HCT116 (cell line): ENCODE data around the gene SECISBP2. TPM values are rescaled to one million over a fixed set of nuclear protein-coding genes. Genes with fewer than 3 reads are reported as not detected.

ENCODE experiments used
- ATAC-seq: fragments of 200-7000 bp; cut with Tn5 transposase; 2 replicates; pipeline ENCODE4 v1.9.1; 2020; ENCODE audit warnings: mild to moderate bottlenecking, moderate library complexity
- BruUV-seq: library from RNA; stranded (reverse); fragments of 400-500 nt; replicated peaks from 2 replicates; lab custom pipeline; 2021; lab: Mats Ljungman, UMichigan
- CTCF ChIA-PET: fragments of 300-600 bp; sonication (Branson Sonifier 250); formaldehyde crosslinking; loops from one replicate; lab custom pipeline; 2021; ENCODE audit warnings: antibody characterized with exemption; lab: Charles Lee
- POLR2A ChIA-PET: fragments of 300-600, 350-600 bp; sonication (Branson Sonifier 250); formaldehyde crosslinking; loops from one replicate; lab custom pipeline; 2021; ENCODE audit warnings: antibody characterized with exemption; lab: Charles Lee
- RAD21 ChIA-PET, 2 experiments: fragments of 300-600 bp; sonication (Branson Sonifier 250); formaldehyde crosslinking; loops; one replicate each; lab custom pipeline; 2023; ENCODE audit warnings: low total read pairs in 2 of 2; ENCODE audit not compliant: uncharacterized antibody in 2 of 2, unreplicated experiment in 2 of 2, low non-redundant PET in 1 of 2; lab: Charles Lee
- DNase-seq: peaks from one replicate; pipeline ENCODE4 v3.0.0-alpha.2; 2010; ENCODE audit warnings: low read depth, low spot score
- H2AFZ ChIP-seq: fragments of 200-600 bp; shearing (Covaris generic), sonication (generic); 2 replicates; pipeline ENCODE4 v1.6.1; 2017; ENCODE audit warnings: low read depth, mixed run types, mixed read lengths, antibody characterized with exemption, low read length; ENCODE audit not compliant: poor library complexity, severe bottlenecking
- H3K27ac ChIP-seq: 2 replicates; pipeline ENCODE4 v1.5.1; 2012; ENCODE audit warnings: low read depth, low read length
- H3K27me3 ChIP-seq: fragments of 200-600 bp; sonication (generic); 2 replicates; pipeline ENCODE4 v1.6.1; 2016; ENCODE audit warnings: mixed run types, low read length, mixed read lengths; ENCODE audit not compliant: insufficient read depth
- H3K36me3 ChIP-seq, 2 experiments: fragments of 200-500 bp in 1 of 2; fragments of 200-600 bp in 1 of 2; sonication (Bioruptor generic) in 1 of 2; sonication (generic) in 1 of 2; 2 replicates each; pipeline versions ENCODE4 v1.5.1 to v1.6.1; 2014 to 2016; ENCODE audit warnings: low read length in 2 of 2, inconsistent platforms in 1 of 2, mixed read lengths in 1 of 2, mixed run types in 1 of 2; ENCODE audit not compliant: insufficient read depth in 2 of 2, control insufficient read depth in 1 of 2
- H3K4me1 ChIP-seq, 2 experiments: fragments of 200-600 bp in 1 of 2; sonication (generic) in 1 of 2; 2 replicates each; pipeline versions ENCODE4 v1.5.1 to v1.6.1; 2012 to 2017; ENCODE audit warnings: low read length in 2 of 2, inconsistent platforms in 1 of 2, mild to moderate bottlenecking in 1 of 2, mixed read lengths in 1 of 2, mixed run types in 1 of 2, moderate library complexity in 1 of 2; ENCODE audit not compliant: insufficient read depth in 2 of 2, control insufficient read depth in 1 of 2
- H3K4me2 ChIP-seq: fragments of 200-600 bp; sonication (generic); 2 replicates; pipeline ENCODE4 v1.6.1; 2017; ENCODE audit warnings: mixed run types, low read length, mixed read lengths
- H3K4me3 ChIP-seq, 2 experiments: fragments of 200-600 bp in 1 of 2; sonication (generic) in 1 of 2; replicated peaks in 1 of 2; 2 replicates each; pipeline ENCODE4 v1.5.1; 2011 to 2016; ENCODE audit warnings: low read length in 2 of 2, control low read depth in 1 of 2, low read depth in 1 of 2, mild to moderate bottlenecking in 1 of 2, mixed read lengths in 1 of 2, mixed run types in 1 of 2
- H3K79me2 ChIP-seq: fragments of 200-600 bp; sonication (generic); 2 replicates; pipeline ENCODE4 v1.6.1; 2017; ENCODE audit warnings: mild to moderate bottlenecking, mixed run types, low read length, moderate library complexity, mixed read lengths; ENCODE audit not compliant: insufficient read depth
- H3K9ac ChIP-seq: fragments of 200-600 bp; sonication (generic); 2 replicates; pipeline ENCODE4 v1.6.1; 2016; ENCODE audit warnings: low read length, mixed read lengths
- H3K9me2 ChIP-seq: fragments of 200-600 bp; sonication (generic), shearing (Covaris generic); 2 replicates; pipeline ENCODE4 v1.6.1; 2017; ENCODE audit warnings: mixed run types, mild to moderate bottlenecking, moderate library complexity; ENCODE audit not compliant: insufficient read depth
- H3K9me3 ChIP-seq, 2 experiments: fragments of 200-500 bp in 1 of 2; fragments of 200-600 bp in 1 of 2; sonication (Bioruptor generic) in 1 of 2; sonication (generic) in 1 of 2; 2 replicates each; pipeline ENCODE4 v1.6.1; 2014 to 2017; ENCODE audit warnings: low read length in 2 of 2, mixed read lengths in 2 of 2, inconsistent platforms in 1 of 2, low read depth in 1 of 2, mild to moderate bottlenecking in 1 of 2, mixed run types in 1 of 2, moderate library complexity in 1 of 2; ENCODE audit not compliant: control insufficient read depth in 1 of 2, insufficient read depth in 1 of 2
- H4K20me1 ChIP-seq: fragments of 200-600 bp; sonication (generic), shearing (Covaris generic); 2 replicates; pipeline ENCODE4 v1.6.1; 2017; ENCODE audit warnings: mixed run types, mild to moderate bottlenecking, moderate library complexity; ENCODE audit not compliant: insufficient read depth
- CBX3 ChIP-seq: IDR thresholded peaks from 2 replicates; pipeline ENCODE4 v1.6.1; 2012; ENCODE audit warnings: low read depth
- CEBPB ChIP-seq: IDR thresholded peaks from 2 replicates; pipeline ENCODE4 v1.6.1; 2012; ENCODE audit warnings: low read depth
- EZH2 ChIP-seq: fragments of 200-600 bp; sonication (generic); IDR thresholded peaks from 2 replicates; pipeline ENCODE4 v1.6.1; 2017; ENCODE audit warnings: antibody characterized with exemption, mixed run types
- EZH2phosphoT487 ChIP-seq: fragments of 200-600 bp; IDR thresholded peaks from 2 replicates; pipeline ENCODE4 v1.6.1; 2018; ENCODE audit warnings: antibody characterized with exemption, borderline replicate concordance
- FOSL1 ChIP-seq: IDR thresholded peaks from 2 replicates; pipeline ENCODE4 v1.6.1; 2012; ENCODE audit warnings: low read depth
- MAX ChIP-seq: IDR thresholded peaks from 2 replicates; pipeline ENCODE4 v1.6.1; 2012
- POLR2AphosphoS5 ChIP-seq: IDR thresholded peaks from 2 replicates; pipeline ENCODE4 v1.6.1; 2011; ENCODE audit warnings: mild to moderate bottlenecking, low read depth, low read length, moderate library complexity
- RAD21 ChIP-seq: IDR thresholded peaks from 2 replicates; pipeline ENCODE4 v1.6.1; 2012; ENCODE audit warnings: low read depth, mild to moderate bottlenecking
- REST ChIP-seq: IDR thresholded peaks from 2 replicates; pipeline ENCODE4 v1.6.1; 2012; ENCODE audit warnings: low read depth
- SIN3A ChIP-seq: IDR thresholded peaks from 2 replicates; pipeline ENCODE4 v1.6.1; 2012; ENCODE audit warnings: low read depth
- SP1 ChIP-seq: IDR thresholded peaks from 2 replicates; pipeline ENCODE4 v1.6.1; 2012; ENCODE audit warnings: low read depth
- intact Hi-C: fragments of 100-400 bp; cut with micrococcal nuclease; formaldehyde crosslinking; loops from 2 replicates; pipeline ENCODE4 v1.10.0; 2022
- total RNA-seq: library from RNA; stranded (reverse); gene quantifications from one replicate; pipeline ENCODE4 v1.2.1, GENCODE V29; 2021; ENCODE audit not compliant: unreplicated experiment
- TF ChIP-seq, protein P1 (sequence below): IDR thresholded peaks from 2 replicates; pipeline ENCODE4 v1.6.1; 2011; ENCODE audit warnings: mild to moderate bottlenecking, low read length, moderate library complexity; ENCODE audit not compliant: insufficient replicate concordance; ENCODE audit errors: extremely low read depth
- TF ChIP-seq, protein P2 (sequence below): IDR thresholded peaks from 2 replicates; pipeline ENCODE4 v1.6.1; 2012
- TF ChIP-seq, protein P3 (sequence below), 3 experiments: fragments of 200-600 bp in 1 of 3; sonication (generic) in 1 of 3; IDR thresholded peaks in 2 of 3; conservative IDR thresholded peaks in 1 of 3; 2 replicates each; pipeline ENCODE4 v1.5.1; 2012 to 2017; ENCODE audit warnings: low read depth in 2 of 3, low read length in 2 of 3, antibody characterized with exemption in 1 of 3, borderline replicate concordance in 1 of 3, control low read depth in 1 of 3, mild to moderate bottlenecking in 1 of 3, mixed read lengths in 1 of 3, mixed run types in 1 of 3, moderate library complexity in 1 of 3; ENCODE audit not compliant: insufficient read depth in 1 of 3

Gene SECISBP2
- total RNA-seq, 1 experiment from 2014 or later: 41.6 TPM

GRCh38 chr9:89351584-89352300, 33.4 kb downstream of the SECISBP2 start (continued):
- TF ChIP-seq, protein P1, sequence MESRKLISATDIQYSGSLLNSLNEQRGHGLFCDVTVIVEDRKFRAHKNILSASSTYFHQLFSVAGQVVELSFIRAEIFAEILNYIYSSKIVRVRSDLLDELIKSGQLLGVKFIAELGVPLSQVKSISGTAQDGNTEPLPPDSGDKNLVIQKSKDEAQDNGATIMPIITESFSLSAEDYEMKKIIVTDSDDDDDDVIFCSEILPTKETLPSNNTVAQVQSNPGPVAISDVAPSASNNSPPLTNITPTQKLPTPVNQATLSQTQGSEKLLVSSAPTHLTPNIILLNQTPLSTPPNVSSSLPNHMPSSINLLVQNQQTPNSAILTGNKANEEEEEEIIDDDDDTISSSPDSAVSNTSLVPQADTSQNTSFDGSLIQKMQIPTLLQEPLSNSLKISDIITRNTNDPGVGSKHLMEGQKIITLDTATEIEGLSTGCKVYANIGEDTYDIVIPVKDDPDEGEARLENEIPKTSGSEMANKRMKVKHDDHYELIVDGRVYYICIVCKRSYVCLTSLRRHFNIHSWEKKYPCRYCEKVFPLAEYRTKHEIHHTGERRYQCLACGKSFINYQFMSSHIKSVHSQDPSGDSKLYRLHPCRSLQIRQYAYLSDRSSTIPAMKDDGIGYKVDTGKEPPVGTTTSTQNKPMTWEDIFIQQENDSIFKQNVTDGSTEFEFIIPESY: no peak
- no peak for TF ChIP-seq SP1
- TF ChIP-seq EZH2: no peak
- TF ChIP-seq RAD21: no peak
- TF ChIP-seq, protein P2, sequence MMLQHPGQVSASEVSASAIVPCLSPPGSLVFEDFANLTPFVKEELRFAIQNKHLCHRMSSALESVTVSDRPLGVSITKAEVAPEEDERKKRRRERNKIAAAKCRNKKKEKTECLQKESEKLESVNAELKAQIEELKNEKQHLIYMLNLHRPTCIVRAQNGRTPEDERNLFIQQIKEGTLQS: no peak
- TF ChIP-seq CBX3: no peak
- TF ChIP-seq CEBPB: no peak
- no peak for TF ChIP-seq POLR2AphosphoS5

DNA sequence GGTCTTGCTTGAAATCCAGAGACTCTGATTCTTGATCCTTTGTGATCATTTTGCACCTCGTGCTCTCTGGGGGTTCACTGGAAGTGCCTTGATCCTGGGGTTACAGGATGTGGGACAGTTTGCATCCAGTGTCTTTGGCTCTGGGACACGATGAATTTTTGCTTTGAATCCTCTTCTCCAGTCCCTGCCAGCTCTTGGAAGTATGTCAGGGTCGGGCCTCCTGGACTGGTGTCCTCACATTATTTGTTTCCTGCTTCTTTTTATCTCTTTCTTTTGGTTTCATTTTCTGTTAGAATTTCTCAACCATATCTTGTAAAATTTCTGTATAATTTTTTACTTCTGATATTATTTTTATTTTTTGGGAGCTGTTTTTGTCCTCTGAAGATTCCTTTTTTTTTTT, 34.2 kb downstream of the SECISBP2 start:
- H3K27ac ChIP-seq: no peak overlapping the region
- no peak overlapping the region for H3K9ac ChIP-seq
- H3K27me3 ChIP-seq: no peaks in the 10 kb centered on the region
- no peaks in the 10 kb centered on the region for H3K9me3 ChIP-seq
- TF ChIP-seq, protein P3, sequence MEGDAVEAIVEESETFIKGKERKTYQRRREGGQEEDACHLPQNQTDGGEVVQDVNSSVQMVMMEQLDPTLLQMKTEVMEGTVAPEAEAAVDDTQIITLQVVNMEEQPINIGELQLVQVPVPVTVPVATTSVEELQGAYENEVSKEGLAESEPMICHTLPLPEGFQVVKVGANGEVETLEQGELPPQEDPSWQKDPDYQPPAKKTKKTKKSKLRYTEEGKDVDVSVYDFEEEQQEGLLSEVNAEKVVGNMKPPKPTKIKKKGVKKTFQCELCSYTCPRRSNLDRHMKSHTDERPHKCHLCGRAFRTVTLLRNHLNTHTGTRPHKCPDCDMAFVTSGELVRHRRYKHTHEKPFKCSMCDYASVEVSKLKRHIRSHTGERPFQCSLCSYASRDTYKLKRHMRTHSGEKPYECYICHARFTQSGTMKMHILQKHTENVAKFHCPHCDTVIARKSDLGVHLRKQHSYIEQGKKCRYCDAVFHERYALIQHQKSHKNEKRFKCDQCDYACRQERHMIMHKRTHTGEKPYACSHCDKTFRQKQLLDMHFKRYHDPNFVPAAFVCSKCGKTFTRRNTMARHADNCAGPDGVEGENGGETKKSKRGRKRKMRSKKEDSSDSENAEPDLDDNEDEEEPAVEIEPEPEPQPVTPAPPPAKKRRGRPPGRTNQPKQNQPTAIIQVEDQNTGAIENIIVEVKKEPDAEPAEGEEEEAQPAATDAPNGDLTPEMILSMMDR (IDR thresholded peaks at IDR 0.05 in 2 of 3, conservative IDR thresholded peaks at IDR 0.05 in 1 of 3; ENCODE audit: borderline replicate concordance in 1 of 3, insufficient read depth in 1 of 3, low read depth in 2 of 3, low read length in 2 of 3): no peak
- TF ChIP-seq EZH2phosphoT487: no peak
- no peak for TF ChIP-seq SIN3A
- TF ChIP-seq MAX: no peak
- TF ChIP-seq FOSL1: no peak
- TF ChIP-seq REST: no peak
- H3K4me3 ChIP-seq: no peak overlapping the region
- no peaks in the 10 kb centered on the region for H4K20me1 ChIP-seq
- ATAC-seq (no peak), DNase-seq (no peak)
- no peaks in the 10 kb centered on the region for H3K4me1 ChIP-seq
- BruUV-seq: no TSS peak
- no peak overlapping the region for H2AFZ ChIP-seq
- H3K36me3 ChIP-seq: peaks cover 31 to 39% of the 10 kb centered on the region in 2 experiments
- intact Hi-C loops: no loop called here
- RAD21 ChIA-PET: no interaction called here
- CTCF ChIA-PET: no interaction called here
- POLR2A ChIA-PET: no interaction called here
- no peaks in the 10 kb centered on the region for H3K79me2 ChIP-seq
- no peak overlapping the region for H3K4me2 ChIP-seq
- no peaks in the 10 kb centered on the region for H3K9me2 ChIP-seq
